IMR-90 (cell line): ENCODE results near the gene AHNAK2. TPM values are rescaled to one million over a fixed set of nuclear protein-coding genes. Genes with fewer than 3 reads are reported as not detected.

Experiments
- ATAC-seq: fragments of 200-7000 bp; cut with Tn5 transposase; 2 replicates; pipeline ENCODE4 v1.9.1; 2020; ENCODE audit warnings: low read depth, mild to moderate bottlenecking, moderate library complexity
- BruUV-seq: library from RNA; stranded (reverse); fragments of 400-500 nt; replicated peaks from 2 replicates; lab custom pipeline; 2021; lab: Mats Ljungman, UMichigan
- CTCF ChIA-PET: fragments of 300-600 bp; formaldehyde crosslinking; extraction: SDS; loops from one replicate; lab custom pipeline; 2021; ENCODE audit warnings: antibody characterized with exemption; lab: Yijun Ruan, JAX
- POLR2A ChIA-PET: fragments of 300-600 bp; sonication (Branson Sonifier 250); formaldehyde crosslinking; loops from one replicate; lab custom pipeline; 2022; ENCODE audit warnings: antibody characterized with exemption; ENCODE audit not compliant: unreplicated experiment; lab: Charles Lee
- DNase-seq: peaks from one replicate; pipeline ENCODE4 v3.0.0; 2013
- H2AFZ ChIP-seq: replicated peaks from 2 replicates; pipeline ENCODE3; 2013; ENCODE audit warnings: low read length, mild to moderate bottlenecking; ENCODE audit not compliant: poor library complexity
- H2AK5ac ChIP-seq: 2 replicates; pipeline ENCODE4 v1.6.1; 2013; ENCODE audit warnings: low read depth, low read length, inconsistent platforms
- H2AK9ac ChIP-seq: replicated peaks from 2 replicates; pipeline ENCODE3; 2013; ENCODE audit warnings: mild to moderate bottlenecking, low read depth, low read length, moderate library complexity; ENCODE audit not compliant: poor library complexity
- H2BK120ac ChIP-seq: 2 replicates; pipeline ENCODE4 v1.6.1; 2013; ENCODE audit warnings: low read depth, low read length, inconsistent platforms
- H2BK15ac ChIP-seq: 3 replicates; pipeline ENCODE4 v1.6.1; 2013; ENCODE audit warnings: low read depth, low read length, inconsistent platforms
- H2BK20ac ChIP-seq: 2 replicates; pipeline ENCODE4 v1.6.1; 2013; ENCODE audit warnings: low read depth, mild to moderate bottlenecking, inconsistent platforms, low read length, moderate library complexity
- H2BK5ac ChIP-seq: 2 replicates; pipeline ENCODE4 v1.6.1; 2013; ENCODE audit warnings: mild to moderate bottlenecking, low read depth, low read length, inconsistent platforms; ENCODE audit not compliant: poor library complexity, severe bottlenecking
- H3K14ac ChIP-seq: replicated peaks from 2 replicates; pipeline ENCODE4 v1.6.1; 2013; ENCODE audit warnings: low read depth, low read length, inconsistent platforms
- H3K18ac ChIP-seq: 2 replicates; pipeline ENCODE4 v1.6.1; 2013; ENCODE audit warnings: low read depth, low read length, control low read depth
- H3K23ac ChIP-seq: 2 replicates; pipeline ENCODE4 v1.6.1; 2013; ENCODE audit warnings: low read depth, low read length, inconsistent platforms
- H3K27ac ChIP-seq: 2 replicates; pipeline ENCODE4 v1.5.1; 2013; ENCODE audit warnings: mild to moderate bottlenecking, control low read depth, low read length; ENCODE audit not compliant: insufficient read depth
- H3K27me3 ChIP-seq: 2 replicates; pipeline ENCODE4 v1.6.1; 2013; ENCODE audit warnings: low read length; ENCODE audit not compliant: control insufficient read depth, insufficient read depth
- H3K36me3 ChIP-seq: 2 replicates; pipeline ENCODE4 v1.6.1; 2013; ENCODE audit warnings: low read length, mixed read lengths; ENCODE audit not compliant: control insufficient read depth, insufficient read depth
- H3K4ac ChIP-seq: 2 replicates; pipeline ENCODE4 v1.6.1; 2013; ENCODE audit warnings: low read depth, low read length, inconsistent platforms
- H3K4me1 ChIP-seq: 2 replicates; pipeline ENCODE4 v1.6.1; 2013; ENCODE audit warnings: low read length, mixed read lengths; ENCODE audit not compliant: control insufficient read depth, insufficient read depth
- H3K4me2 ChIP-seq: 2 replicates; pipeline ENCODE4 v1.6.1; 2013; ENCODE audit warnings: low read depth, mild to moderate bottlenecking, control low read depth, low read length, moderate library complexity
- H3K4me3 ChIP-seq: 2 replicates; pipeline ENCODE4 v1.5.1; 2013; ENCODE audit warnings: low read depth, mild to moderate bottlenecking, control low read depth, low read length, moderate library complexity; ENCODE audit not compliant: insufficient read depth
- H3K56ac ChIP-seq: 2 replicates; pipeline ENCODE4 v1.6.1; 2013; ENCODE audit warnings: low read length, inconsistent platforms; ENCODE audit not compliant: insufficient read depth; ENCODE audit errors: extremely low read depth
- H3K79me1 ChIP-seq, 2 experiments: 2 replicates each; pipeline ENCODE4 v1.6.1; 2013; ENCODE audit warnings: low read length in 2 of 2, inconsistent platforms in 1 of 2, low read depth in 1 of 2
- H3K9ac ChIP-seq: 2 replicates; pipeline ENCODE4 v1.6.1; 2013; ENCODE audit warnings: low read depth, low read length, control low read depth
- H3K9me1 ChIP-seq: 2 replicates; pipeline ENCODE4 v1.6.1; 2013; ENCODE audit warnings: low read length, inconsistent platforms; ENCODE audit not compliant: insufficient read depth
- H3K9me3 ChIP-seq: 2 replicates; pipeline ENCODE4 v1.6.1; 2013; ENCODE audit warnings: low read length; ENCODE audit not compliant: control insufficient read depth, insufficient read depth
- H4K20me1 ChIP-seq: 2 replicates; pipeline ENCODE4 v1.6.1; 2013; ENCODE audit warnings: low read length, inconsistent platforms; ENCODE audit not compliant: insufficient read depth
- H4K5ac ChIP-seq: 2 replicates; pipeline ENCODE4 v1.6.1; 2013; ENCODE audit warnings: mild to moderate bottlenecking, low read depth, low read length, control low read depth
- H4K8ac ChIP-seq, 2 experiments: 2 replicates each; pipeline ENCODE4 v1.6.1; 2013; ENCODE audit warnings: low read depth in 2 of 2, low read length in 2 of 2, control low read depth in 1 of 2, inconsistent platforms in 1 of 2
- H4K91ac ChIP-seq: 2 replicates; pipeline ENCODE4 v1.6.1; 2013; ENCODE audit warnings: low read depth, low read length, inconsistent platforms; ENCODE audit not compliant: insufficient read depth
- CHD1 ChIP-seq: IDR thresholded peaks from 2 replicates; pipeline ENCODE4 v1.6.1; 2012; ENCODE audit warnings: low read depth, low read length, improper control_type of control experiment
- FOS ChIP-seq: fragments of 150-350 bp; IDR thresholded peaks from 2 replicates; pipeline ENCODE4 v1.6.1; 2016; ENCODE audit warnings: low read depth, low read length
- MAFK ChIP-seq: IDR thresholded peaks from 2 replicates; pipeline ENCODE4 v1.6.1; 2012; ENCODE audit warnings: low read depth, low read length, improper control_type of control experiment
- MXI1 ChIP-seq: IDR thresholded peaks from 2 replicates; pipeline ENCODE4 v1.6.1; 2012; ENCODE audit warnings: low read depth, mild to moderate bottlenecking, low read length, moderate library complexity, borderline replicate concordance
- NFE2L2 ChIP-seq: fragments of 150-350 bp; IDR thresholded peaks from 2 replicates; pipeline ENCODE4 v1.6.1; 2016; ENCODE audit warnings: low read depth, mild to moderate bottlenecking, low read length
- RAD21 ChIP-seq: IDR thresholded peaks from 2 replicates; pipeline ENCODE4 v1.6.1; 2012; ENCODE audit warnings: low read length, improper control_type of control experiment
- RCOR1 ChIP-seq: IDR thresholded peaks from 2 replicates; pipeline ENCODE4 v1.6.1; 2012; ENCODE audit warnings: mild to moderate bottlenecking, low read length, improper control_type of control experiment; ENCODE audit not compliant: insufficient replicate concordance
- WGBS, 2 experiments: methylation state at CpG; one replicate each; pipeline versions ENCODE4 v1.1.5 to v1.1.7; 2013; ENCODE audit warnings: missing lambda C conversion rate in 2 of 2; ENCODE audit not compliant: insufficient read length in 1 of 2; ENCODE audit errors: extremely low coverage in 2 of 2; 5-methylcytosine and 5-hydroxymethylcytosine counted together
- dilution Hi-C: fragments of 300-500 bp; cut with HindIII; formaldehyde crosslinking; loops from one replicate; pipeline ENCODE4 v1.14.3; 2018; ENCODE audit warnings: low sequenced_read_pairs; ENCODE audit not compliant: unreplicated experiment
- in situ Hi-C: fragments of 300-500 bp; cut with MboI; formaldehyde crosslinking; loops from 3 replicates; pipeline ENCODE4 v1.14.3; 2019; ENCODE audit warnings: low sequenced_read_pairs, inconsistent platforms, mixed read lengths
- intact Hi-C: fragments of 100-400 bp; cut with micrococcal nuclease; formaldehyde crosslinking; loops from 2 replicates; pipeline ENCODE4 v1.10.0; 2022
- polyA plus RNA-seq, 3 experiments: library from polyadenylated mRNA; depleted of rRNA; stranded (reverse); fragments of >200 nt; gene quantifications; 2 replicates each; pipeline ENCODE4 v1.2.3, GENCODE V29; 2012; ENCODE audit warnings: low replicate concordance in 1 of 3
- total RNA-seq: library from RNA; depleted of rRNA; stranded (reverse); fragments of >200 nt; gene quantifications from 2 replicates; pipeline ENCODE4 v1.2.3, GENCODE V29; 2012
- TF ChIP-seq, protein P1 (sequence below): conservative IDR thresholded peaks from 2 replicates; pipeline ENCODE4 v1.5.1; 2012; ENCODE audit warnings: mild to moderate bottlenecking, low read depth, low read length, improper control_type of control experiment

AHNAK2 gene
- total and polyA plus RNA-seq, 2 of the 4 experiments (the other 2 are of a cell fraction), result 2.6 to 7.9 TPM

- no peak overlapping the region for H3K14ac ChIP-seq
- no peak overlapping the region for H3K27ac ChIP-seq
- TF ChIP-seq CHD1 (no peak), RCOR1 (no peak), RAD21 (no peak), MXI1 (no peak), NFE2L2 (no peak), FOS (no peak), MAFK (no peak)
- TF ChIP-seq, protein P1, sequence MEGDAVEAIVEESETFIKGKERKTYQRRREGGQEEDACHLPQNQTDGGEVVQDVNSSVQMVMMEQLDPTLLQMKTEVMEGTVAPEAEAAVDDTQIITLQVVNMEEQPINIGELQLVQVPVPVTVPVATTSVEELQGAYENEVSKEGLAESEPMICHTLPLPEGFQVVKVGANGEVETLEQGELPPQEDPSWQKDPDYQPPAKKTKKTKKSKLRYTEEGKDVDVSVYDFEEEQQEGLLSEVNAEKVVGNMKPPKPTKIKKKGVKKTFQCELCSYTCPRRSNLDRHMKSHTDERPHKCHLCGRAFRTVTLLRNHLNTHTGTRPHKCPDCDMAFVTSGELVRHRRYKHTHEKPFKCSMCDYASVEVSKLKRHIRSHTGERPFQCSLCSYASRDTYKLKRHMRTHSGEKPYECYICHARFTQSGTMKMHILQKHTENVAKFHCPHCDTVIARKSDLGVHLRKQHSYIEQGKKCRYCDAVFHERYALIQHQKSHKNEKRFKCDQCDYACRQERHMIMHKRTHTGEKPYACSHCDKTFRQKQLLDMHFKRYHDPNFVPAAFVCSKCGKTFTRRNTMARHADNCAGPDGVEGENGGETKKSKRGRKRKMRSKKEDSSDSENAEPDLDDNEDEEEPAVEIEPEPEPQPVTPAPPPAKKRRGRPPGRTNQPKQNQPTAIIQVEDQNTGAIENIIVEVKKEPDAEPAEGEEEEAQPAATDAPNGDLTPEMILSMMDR, result no peak
- H3K36me3 ChIP-seq, result no peaks in the 10 kb centered on the region
- POLR2A ChIA-PET, result no interaction called here
- no TSS peak for BruUV-seq
- no peak overlapping the region for H2AFZ ChIP-seq
- H3K23ac ChIP-seq, result no peak overlapping the region
- no peak overlapping the region for H2BK20ac ChIP-seq
- dilution Hi-C loops, result no loop called here
- intact Hi-C loops, result no loop called here
- H3K18ac ChIP-seq, result no peak overlapping the region
- no peak overlapping the region for H4K91ac ChIP-seq
- H2BK120ac ChIP-seq, result no peak overlapping the region
- no peaks in the 10 kb centered on the region for H4K20me1 ChIP-seq
- H3K4me1 ChIP-seq, result no peaks in the 10 kb centered on the region
- peaks cover 6% of the 10 kb centered on the region; the same call in 1 of the 2 replicates for H3K9me3 ChIP-seq
- H3K27me3 ChIP-seq, result peaks cover 24% of the 10 kb centered on the region; the same call in 1 of the 2 replicates
- ATAC-seq, result no peak
- no peak overlapping the region for H2BK5ac ChIP-seq
- H2AK5ac ChIP-seq, result no peak overlapping the region
- in situ Hi-C loops, result no loop called here
- no peak overlapping the region for H4K8ac ChIP-seq
- H3K56ac ChIP-seq, result no peak overlapping the region
- no peak overlapping the region for H2BK15ac ChIP-seq
- no peak for DNase-seq
- H3K9ac ChIP-seq, result no peak overlapping the region
- WGBS, 2 experiments, result 80% methylated on average over 2 of the region's 21 CpGs; no CpG with 5 or more reads in 1 of the 2 experiments
- no peak overlapping the region for H3K4ac ChIP-seq
- H4K5ac ChIP-seq, result no peak overlapping the region
- H3K79me1 ChIP-seq, result no peaks in the 10 kb centered on the region
- H2AK9ac ChIP-seq, result no peak overlapping the region
- CTCF ChIA-PET, result no interaction called here
- H3K9me1 ChIP-seq, result no peaks in the 10 kb centered on the region
- H3K4me3 ChIP-seq, result no peak overlapping the region
- H3K4me2 ChIP-seq, result no peak overlapping the region
Measured at GRCh38 chr14:104926619-104927431, 51.3 kb downstream of the AHNAK2 start.
